Activated T-helper 1 cell treated with Interleukin-2 at 50 U/mL for 16 hours (primary cell): ENCODE data around the gene ARF6.

Source experiments
- DNase-seq: peaks from one replicate; pipeline ENCODE4 v3.0.0-alpha.2; 2020; ENCODE audit warnings: low read depth

Gene ARF6

GRCh38 chr14:49940808-49941421 lies 48.0 kb downstream of the ARF6 start:
- no peak for DNase-seq

DNA sequence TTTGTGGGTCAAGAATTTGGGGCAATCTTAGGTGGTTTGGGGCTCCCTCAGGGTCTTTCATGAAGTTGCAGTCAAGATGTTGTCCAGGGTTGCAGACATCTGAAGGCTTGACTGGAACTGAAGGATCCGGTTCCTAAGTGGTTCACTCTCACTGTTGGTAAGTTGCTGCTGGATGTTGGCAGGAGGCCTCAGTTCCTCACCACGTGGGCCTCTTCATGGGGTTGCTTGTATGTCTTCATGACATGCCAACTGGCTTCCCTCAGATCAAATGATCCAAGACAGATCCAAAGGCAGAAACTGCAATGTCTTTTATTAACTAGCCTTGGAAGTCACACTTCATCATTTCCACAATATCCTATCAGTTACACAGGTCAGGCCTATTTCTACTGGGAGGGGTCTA lies 49.2 kb downstream of the ARF6 start:
- no peak for DNase-seq

DNA sequence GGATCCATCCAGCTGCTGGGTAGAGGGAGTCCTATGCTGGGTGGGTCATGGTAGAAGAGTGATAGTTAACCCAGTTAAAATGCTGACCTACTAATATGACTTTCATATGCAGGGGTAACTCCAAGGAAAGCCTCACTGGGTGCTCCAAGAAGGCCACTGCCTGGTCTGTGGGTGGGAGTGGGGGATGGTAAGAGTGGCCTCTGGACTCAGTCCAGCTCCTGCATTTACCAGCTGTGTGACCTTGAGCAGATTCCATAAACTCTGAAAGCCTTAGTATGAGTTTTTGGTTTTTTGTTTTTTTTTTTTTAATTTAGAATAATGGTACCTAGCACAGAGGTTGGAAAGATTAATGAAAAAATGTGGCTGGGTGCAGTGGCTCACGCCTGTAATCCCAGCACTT lies 51.6 kb downstream of the ARF6 start:
- DNase-seq = no peak

DNA sequence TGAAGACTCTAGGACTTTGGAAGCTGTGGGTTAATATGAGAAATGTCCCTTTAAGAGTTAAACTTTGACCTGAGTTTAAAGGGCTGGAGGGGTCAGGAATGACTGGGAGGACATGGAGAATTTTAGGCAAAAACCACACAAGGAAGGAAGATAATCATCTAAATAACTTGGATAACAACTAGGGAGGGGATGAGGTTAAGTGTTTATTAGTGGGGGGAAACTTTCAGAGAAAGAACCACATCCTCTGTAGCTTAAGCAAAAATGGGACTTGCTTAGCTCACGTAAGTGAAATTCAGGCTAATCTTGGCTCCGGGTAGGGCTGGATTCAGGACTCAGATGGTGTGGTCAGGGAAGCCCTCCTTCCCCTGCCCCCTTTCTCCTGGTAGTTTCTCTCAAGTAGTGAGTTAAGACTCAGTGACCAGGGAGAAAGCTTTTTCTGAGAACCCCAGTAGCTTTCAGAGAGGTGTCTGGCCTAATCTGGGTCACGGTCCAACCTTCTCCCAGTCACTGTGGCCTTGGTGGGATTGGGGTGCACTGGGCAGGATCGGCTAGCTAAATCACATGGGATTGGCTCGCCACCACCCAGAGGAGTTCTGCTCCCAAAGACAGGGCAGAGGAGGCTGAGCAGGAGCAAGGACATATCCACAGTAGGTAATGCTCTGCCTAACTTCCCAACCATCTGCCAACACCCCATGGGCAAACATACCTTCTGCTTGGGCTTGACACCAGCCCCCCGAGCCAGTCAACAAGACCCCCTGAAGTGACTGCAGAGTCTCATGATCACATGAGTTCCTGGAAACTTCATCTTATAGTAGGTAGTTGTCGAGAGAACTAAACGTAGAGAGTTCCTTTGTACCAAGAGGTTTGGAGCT lies 52.8 kb downstream of the ARF6 start:
- DNase-seq = no peak
